NCI-H460 (cell line): ENCODE measurements around the gene SSC5D. TPM values are rescaled to one million over a fixed set of nuclear protein-coding genes. Genes with fewer than 3 reads are reported as not detected.

ENCODE experiments used
- DNase-seq: peaks from one replicate; pipeline ENCODE4 v3.0.0-alpha.2; 2016; ENCODE audit warnings: low read depth; ENCODE audit errors: extremely low read depth
- total RNA-seq: library from RNA; depleted of rRNA; stranded (reverse); fragments of >200 nt; shearing (Covaris generic); gene quantifications from 2 replicates; pipeline ENCODE4 v1.2.3, GENCODE V29; 2014

SSC5D gene
- total RNA-seq, 1 experiment from 2014 or later: 0.07 TPM

DNA sequence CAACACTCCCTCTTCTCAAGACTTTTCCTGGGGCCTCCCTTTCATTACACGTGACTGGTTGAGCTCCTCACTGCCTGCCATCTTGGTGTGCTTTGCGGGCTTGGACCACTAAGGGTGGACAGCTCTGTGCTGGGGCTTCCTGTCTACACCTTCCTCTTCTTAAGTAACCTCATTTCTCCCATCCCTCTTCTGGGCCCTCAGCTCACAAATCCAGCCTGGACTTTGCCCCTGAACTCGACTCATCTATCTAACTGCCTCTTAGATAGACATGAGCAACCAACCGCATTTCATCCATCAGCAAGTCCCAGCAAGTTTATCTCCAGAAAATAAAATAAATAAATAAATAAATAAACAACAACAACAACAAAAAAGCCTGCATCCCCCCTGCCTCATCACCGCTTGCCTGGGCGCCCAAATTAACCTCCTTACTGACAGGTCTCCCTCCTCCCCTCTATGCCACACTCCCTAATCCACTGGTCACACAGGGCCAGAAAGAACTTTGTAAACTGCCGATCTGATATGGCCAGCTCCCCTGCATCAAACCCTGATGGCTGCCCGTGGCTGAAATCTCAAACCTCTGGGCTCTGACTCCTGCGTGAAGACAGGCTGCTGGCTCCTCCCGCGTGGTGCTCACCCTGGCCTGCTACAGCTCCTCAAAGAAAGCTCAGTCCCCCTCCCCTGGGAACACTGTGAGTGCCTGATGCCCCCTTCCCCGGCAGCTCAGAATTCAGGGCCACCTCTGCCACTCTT lies 34.5 kb upstream of the SSC5D start:
- DNase-seq: no peak

GRCh38 chr19:55454787-55455243 lies 33.4 kb upstream of the SSC5D start:
- peak; percentile 40 for DNase-seq

- DNase-seq: no peak
These were observed 32.5 kb upstream of the SSC5D start for GRCh38 chr19:55455576-55456235.

DNA sequence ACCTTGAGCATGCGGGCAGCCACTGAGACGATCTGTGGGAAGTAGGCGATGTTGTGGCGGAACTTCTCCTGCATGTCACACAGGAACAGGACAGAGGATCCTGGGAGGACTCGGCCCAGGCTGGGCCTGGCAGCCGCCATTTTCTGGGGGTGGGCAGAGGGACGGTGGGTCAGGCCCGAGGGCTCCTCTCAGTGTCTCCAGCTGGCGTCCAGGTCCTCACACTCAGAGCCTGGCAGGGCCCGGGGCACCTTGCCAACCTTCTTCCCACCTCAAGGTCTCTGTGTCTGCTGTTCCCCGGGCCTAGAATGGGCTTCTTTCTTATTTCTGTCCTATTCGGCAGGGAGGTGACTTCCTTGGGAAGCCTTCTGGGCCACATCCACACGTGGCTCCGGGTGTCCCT lies 31.9 kb upstream of the SSC5D start:
- no peak for DNase-seq

- DNase-seq: no peak
These were observed 30.4 kb upstream of the SSC5D start for GRCh38 chr19:55457683-55458457.

DNA sequence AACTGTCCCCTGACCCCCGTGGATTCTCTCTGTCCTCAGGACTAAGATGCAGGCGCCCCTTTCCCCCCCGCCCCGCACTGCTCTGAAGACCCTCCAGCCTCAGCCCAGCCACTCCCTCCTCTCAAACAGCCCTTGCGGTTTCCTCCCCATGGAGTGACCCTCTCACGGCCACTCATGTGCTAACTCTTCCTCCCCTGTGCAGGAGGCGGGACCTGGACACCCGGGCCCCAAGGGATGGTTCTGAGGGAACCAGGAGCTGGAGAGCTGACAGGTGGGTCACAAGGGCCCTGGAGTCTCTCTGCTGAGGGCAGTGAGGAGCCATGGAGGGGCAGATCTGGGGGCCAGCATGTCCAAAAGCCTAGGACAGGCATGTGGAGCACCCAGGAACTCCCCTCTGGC lies 28.7 kb upstream of the SSC5D start:
- no peak for DNase-seq

GRCh38 chr19:55459950-55460657 lies 28.1 kb upstream of the SSC5D start:
- DNase-seq: no peak

GRCh38 chr19:55460670-55461258 lies 27.5 kb upstream of the SSC5D start:
- DNase-seq: peak; percentile 45

- peak; percentile 99 for DNase-seq
These were observed 26.8 kb upstream of the SSC5D start, which contains the start of gene ISOC2 for GRCh38 chr19:55461259-55461973. ISOC2 (minus strand) TSS chr19:55461642; CDS start chr19:55456486, 5,156 bp downstream.

- no peak for DNase-seq
These were observed 26.1 kb upstream of the SSC5D start for GRCh38 chr19:55461974-55462626.

- DNase-seq: no peak
These were observed 25.5 kb upstream of the SSC5D start for GRCh38 chr19:55462722-55463121.

- DNase-seq: no peak
These were observed 24.6 kb upstream of the SSC5D start for GRCh38 chr19:55463583-55464031.

DNA sequence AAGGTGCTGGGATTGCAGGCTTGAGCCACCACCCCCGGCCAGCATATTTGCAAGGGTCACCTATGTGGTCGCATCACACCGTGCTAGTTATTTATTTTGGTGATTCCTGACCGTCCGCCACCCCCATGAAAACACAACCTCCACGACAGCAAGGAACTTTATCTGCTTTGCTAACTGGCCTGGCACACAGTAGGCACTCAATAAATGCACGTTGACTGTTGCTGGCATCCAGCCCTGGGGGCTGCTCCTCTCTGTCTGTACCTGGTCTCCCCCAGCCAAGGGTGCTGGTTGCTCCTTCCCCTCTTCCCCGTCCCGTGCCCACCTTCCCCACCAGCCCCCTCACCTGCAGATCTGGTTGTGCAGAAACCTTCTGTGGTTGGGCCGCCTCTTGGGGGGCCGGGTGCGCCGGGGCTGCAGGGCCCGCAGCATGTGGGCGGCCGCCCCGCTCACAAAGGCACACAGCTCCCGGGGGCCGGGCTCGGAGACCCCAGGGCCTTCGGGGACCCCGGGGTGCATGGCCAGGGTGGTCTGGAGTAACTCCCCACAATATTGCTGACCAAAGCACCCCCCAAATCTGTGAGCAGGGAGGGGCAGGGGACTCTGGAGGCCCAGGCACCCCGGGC lies 24.1 kb upstream of the SSC5D start:
- DNase-seq: no peak

- no peak for DNase-seq
These were observed 23.6 kb upstream of the SSC5D start, which contains the start of gene C19orf85 for GRCh38 chr19:55464662-55465054. C19orf85 (minus strand) TSS chr19:55464751; CDS start chr19:55464554, 197 bp downstream.

- no peak for DNase-seq
These were observed 22.6 kb upstream of the SSC5D start for GRCh38 chr19:55465460-55466240.

GRCh38 chr19:55466241-55466614 lies 22.0 kb upstream of the SSC5D start:
- DNase-seq: no peak

DNA sequence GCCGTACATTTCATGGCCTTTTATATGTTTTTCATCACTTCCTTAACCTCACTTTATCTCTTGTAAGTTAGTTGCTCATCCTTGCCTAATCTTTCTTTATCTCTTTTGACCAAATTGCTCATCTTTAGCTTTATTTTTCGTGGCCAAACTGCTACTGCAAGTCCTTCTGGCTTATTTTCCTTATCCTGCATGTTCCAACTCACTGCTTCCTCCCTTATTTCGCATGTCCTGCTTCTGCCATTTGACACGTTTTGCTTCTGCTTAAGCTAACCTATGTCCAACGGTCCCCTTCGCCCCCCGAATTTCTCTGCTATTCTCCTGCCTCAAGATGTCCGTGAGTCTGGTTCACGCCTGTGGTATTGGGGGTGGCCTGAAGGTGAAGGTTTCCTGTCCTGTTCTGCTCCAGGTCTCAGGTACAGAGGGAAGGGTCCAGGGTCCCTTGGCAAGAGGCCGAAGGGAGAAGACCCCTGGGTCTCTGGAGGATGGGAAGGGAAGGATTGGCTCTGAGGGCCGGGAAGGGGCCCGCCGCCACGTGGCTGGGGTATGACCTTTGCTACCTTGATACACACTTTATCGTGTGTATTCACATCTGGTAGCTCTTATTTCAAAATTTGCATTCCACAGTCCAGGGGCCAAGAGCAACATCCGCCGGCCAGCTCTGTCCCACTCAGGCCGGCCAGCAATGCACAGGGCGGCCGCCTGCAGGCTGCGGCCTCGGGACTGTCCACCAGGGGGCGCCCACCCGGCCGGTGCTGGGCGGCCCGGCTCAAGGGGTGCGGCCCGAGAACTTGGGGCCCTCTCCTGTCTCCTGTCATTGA lies 20.8 kb upstream of the SSC5D start:
- DNase-seq: no peak
